ENCODE results near the gene UROC1. TPM values are rescaled to one million over a fixed set of nuclear protein-coding genes. Genes with fewer than 3 reads are reported as not detected.
A peak's percentile ranks its signal among the peaks of the same experiment; 100 is the strongest.

Gene UROC1
- total RNA-seq, 1 donor from 2014 or later: not detected

- no peaks in the 10 kb centered on the region for H3K9me3 Mint-ChIP-seq
- no peaks in the 10 kb centered on the region for H3K36me3 Mint-ChIP-seq (ENCODE audit: low read depth)
- CTCF ChIA-PET: no interaction called here
- no peak for TF ChIP-seq CTCF (IDR thresholded peaks at IDR 0.05)
- ATAC-seq (ENCODE audit: low read depth): no peak
- peak; percentile 3 for DNase-seq
- H3K4me3 Mint-ChIP-seq: no peak overlapping the region
- POLR2A ChIA-PET: no interaction called here
- H3K4me1 Mint-ChIP-seq: no peaks in the 10 kb centered on the region
- H3K27me3 Mint-ChIP-seq: no peaks in the 10 kb centered on the region
- H3K27ac Mint-ChIP-seq: no peak overlapping the region
- intact Hi-C loops (cut with micrococcal nuclease): no loop called here
Observed at GRCh38 chr3:126538966-126539365, 21.4 kb upstream of the UROC1 start.

GRCh38 chr3:126538316-126538715 lies 20.7 kb upstream of the UROC1 start:
- Mint-ChIP-seq H3K27me3 (no peaks in the 10 kb centered on the region), H3K4me1 (no peaks in the 10 kb centered on the region), H3K27ac (no peak overlapping the region), H3K9me3 (no peaks in the 10 kb centered on the region), H3K36me3 (ENCODE audit: low read depth) (no peaks in the 10 kb centered on the region), H3K4me3 (no peak overlapping the region)
- TF ChIP-seq CTCF (IDR thresholded peaks at IDR 0.05): no peak
- DNase-seq (peak; percentile 7), ATAC-seq (ENCODE audit: low read depth) (no peak)
- ChIA-PET POLR2A (no interaction called here), CTCF (no interaction called here)
- intact Hi-C loops (cut with micrococcal nuclease): no loop called here

- no peaks in the 10 kb centered on the region for H3K4me1 Mint-ChIP-seq
Observed at GRCh38 chr3:126537730-126538281, 20.2 kb upstream of the UROC1 start.

DNA sequence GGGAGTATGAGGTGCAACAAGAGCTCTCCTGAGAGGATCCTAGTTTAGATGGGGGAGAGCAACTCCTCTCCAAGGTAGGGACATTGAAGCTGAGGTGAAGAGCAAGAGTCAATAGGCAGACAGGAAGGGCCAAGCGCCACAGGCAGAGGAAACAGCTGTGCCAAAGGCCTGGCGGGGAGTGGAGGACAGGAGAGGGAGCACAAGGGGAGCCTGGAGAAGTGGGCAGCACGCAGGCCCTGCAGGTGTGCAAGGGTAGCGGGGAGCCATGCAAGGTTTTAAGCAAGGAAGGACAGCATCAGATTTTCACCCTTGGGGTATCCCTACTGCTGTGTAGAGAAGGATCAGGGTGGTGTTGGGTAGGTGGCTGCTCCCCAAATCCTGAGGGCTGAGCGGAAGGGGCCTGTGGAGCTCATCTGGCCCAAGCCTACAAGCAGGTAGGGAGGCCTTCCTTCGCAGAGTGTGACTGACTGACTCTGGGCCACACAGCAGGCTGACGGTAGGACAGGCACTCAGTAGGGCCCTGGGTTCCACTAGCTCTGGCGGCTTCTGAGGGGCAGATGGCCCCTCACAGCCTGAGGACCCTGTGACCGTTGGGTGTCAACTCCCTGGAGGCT lies 19.6 kb upstream of the UROC1 start:
- TF ChIP-seq CTCF (IDR thresholded peaks at IDR 0.05): no peak
- no peak overlapping the region for H3K4me3 Mint-ChIP-seq
- H3K27me3 Mint-ChIP-seq: no peaks in the 10 kb centered on the region
- POLR2A ChIA-PET: no interaction called here
- no peak for ATAC-seq (ENCODE audit: low read depth)
- H3K27ac Mint-ChIP-seq: no peak overlapping the region
- H3K36me3 Mint-ChIP-seq (ENCODE audit: low read depth): no peaks in the 10 kb centered on the region
- intact Hi-C loops (cut with micrococcal nuclease): no loop called here
- H3K4me1 Mint-ChIP-seq: no peaks in the 10 kb centered on the region
- peak; percentile 4 for DNase-seq
- H3K9me3 Mint-ChIP-seq: no peaks in the 10 kb centered on the region
- CTCF ChIA-PET: no interaction called here

More at GRCh38 chr3:126537730-126538281, 20.2 kb upstream of the UROC1 start:
- intact Hi-C loops (cut with micrococcal nuclease): no loop called here
- Mint-ChIP-seq H3K27me3 (no peaks in the 10 kb centered on the region), H3K9me3 (no peaks in the 10 kb centered on the region), H3K27ac (no peak overlapping the region), H3K4me3 (no peak overlapping the region), H3K36me3 (ENCODE audit: low read depth) (no peaks in the 10 kb centered on the region)
- TF ChIP-seq CTCF (IDR thresholded peaks at IDR 0.05): no peak
- ChIA-PET POLR2A (no interaction called here), CTCF (no interaction called here)
- no peak for ATAC-seq (ENCODE audit: low read depth)
- DNase-seq: peak; percentile 1

- TF ChIP-seq CTCF (IDR thresholded peaks at IDR 0.05): no peak
- ChIA-PET CTCF (no interaction called here), POLR2A (no interaction called here)
- intact Hi-C loops (cut with micrococcal nuclease): no loop called here
- no peak overlapping the region for H3K27ac Mint-ChIP-seq
- ATAC-seq (ENCODE audit: low read depth): no peak
- no peaks in the 10 kb centered on the region for H3K36me3 Mint-ChIP-seq (ENCODE audit: low read depth)
- H3K9me3 Mint-ChIP-seq: no peaks in the 10 kb centered on the region
- no peak for DNase-seq
- H3K4me1 Mint-ChIP-seq: no peaks in the 10 kb centered on the region
- no peak overlapping the region for H3K4me3 Mint-ChIP-seq
- no peaks in the 10 kb centered on the region for H3K27me3 Mint-ChIP-seq
Observed at GRCh38 chr3:126536126-126536525, 18.6 kb upstream of the UROC1 start.
